ENCODE data around the gene ASTN1.

DNA sequence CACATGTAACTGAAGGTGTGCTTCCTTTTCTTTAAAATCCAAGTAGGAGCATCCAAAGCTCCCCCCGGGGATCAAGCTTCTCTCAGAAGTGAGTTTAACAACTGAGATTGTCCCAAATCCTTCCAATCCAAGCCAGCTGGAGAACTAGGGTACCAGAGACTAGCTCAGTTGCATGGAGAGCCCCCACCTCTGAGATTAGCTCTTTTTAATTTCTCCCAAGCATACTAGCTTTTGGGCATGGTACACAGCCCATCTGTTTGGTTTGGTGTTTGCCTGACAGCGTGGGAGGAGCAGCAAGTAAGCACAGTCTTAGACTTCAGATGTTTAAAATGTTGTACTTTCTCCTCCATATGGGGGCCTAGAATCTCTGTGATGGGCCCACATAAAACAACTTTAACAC, 142.8 kb downstream of the ASTN1 start:
- no peak for TF ChIP-seq POLR2A (IDR thresholded peaks at IDR 0.05)
- TF ChIP-seq, protein P1, sequence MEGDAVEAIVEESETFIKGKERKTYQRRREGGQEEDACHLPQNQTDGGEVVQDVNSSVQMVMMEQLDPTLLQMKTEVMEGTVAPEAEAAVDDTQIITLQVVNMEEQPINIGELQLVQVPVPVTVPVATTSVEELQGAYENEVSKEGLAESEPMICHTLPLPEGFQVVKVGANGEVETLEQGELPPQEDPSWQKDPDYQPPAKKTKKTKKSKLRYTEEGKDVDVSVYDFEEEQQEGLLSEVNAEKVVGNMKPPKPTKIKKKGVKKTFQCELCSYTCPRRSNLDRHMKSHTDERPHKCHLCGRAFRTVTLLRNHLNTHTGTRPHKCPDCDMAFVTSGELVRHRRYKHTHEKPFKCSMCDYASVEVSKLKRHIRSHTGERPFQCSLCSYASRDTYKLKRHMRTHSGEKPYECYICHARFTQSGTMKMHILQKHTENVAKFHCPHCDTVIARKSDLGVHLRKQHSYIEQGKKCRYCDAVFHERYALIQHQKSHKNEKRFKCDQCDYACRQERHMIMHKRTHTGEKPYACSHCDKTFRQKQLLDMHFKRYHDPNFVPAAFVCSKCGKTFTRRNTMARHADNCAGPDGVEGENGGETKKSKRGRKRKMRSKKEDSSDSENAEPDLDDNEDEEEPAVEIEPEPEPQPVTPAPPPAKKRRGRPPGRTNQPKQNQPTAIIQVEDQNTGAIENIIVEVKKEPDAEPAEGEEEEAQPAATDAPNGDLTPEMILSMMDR (IDR thresholded peaks at IDR 0.05), result no peak
- no peak for TF ChIP-seq POLR2AphosphoS5 (IDR thresholded peaks at IDR 0.05)
- TF ChIP-seq EP300 (IDR thresholded peaks at IDR 0.05), result no peak

Data from gastroesophageal sphincter (tissue), 3 donors.